Natural killer cell treated with Interleukin-12 subunit alpha and Interleukin-12 subunit beta and Interleukin-15 and Interleukin-18, amount 100 ng/mL, for 72 hours (primary cell): ENCODE measurements around the gene JAK2. TPM values are rescaled to one million over a fixed set of nuclear protein-coding genes. Genes with fewer than 3 reads are reported as not detected.

ENCODE experiments used
- ATAC-seq, 2 donors: fragments of 150-1000 bp; cut with Tn5 transposase in 1 of 2; sonication (Bioruptor Pico), chemical (Tn5 transposase) in 1 of 2; 2 replicates each; pipeline ENCODE4 v1.10.0; 2021
- DNase-seq: peaks from one replicate; pipeline ENCODE4 v3.0.0; 2022; ENCODE audit warnings: low spot score
- H3K27ac Mint-ChIP-seq, 2 donors: 1 replicate in 1 of 2; 2 replicates in 1 of 2; pipeline ENCODE4 v1.8.0; 2022; ENCODE audit warnings: mixed read lengths in 2 of 2, mild to moderate bottlenecking in 1 of 2, moderate library complexity in 1 of 2
- H3K27me3 Mint-ChIP-seq, 2 donors: 1 replicate in 1 of 2; 2 replicates in 1 of 2; pipeline ENCODE4 v1.8.0; 2022; ENCODE audit warnings: mixed read lengths in 2 of 2
- H3K36me3 Mint-ChIP-seq: one replicate; pipeline ENCODE4 v1.8.0; 2022; ENCODE audit warnings: mixed read lengths
- H3K4me1 Mint-ChIP-seq, 2 donors: 1 replicate in 1 of 2; 2 replicates in 1 of 2; pipeline ENCODE4 v1.8.0; 2022; ENCODE audit warnings: low read depth in 2 of 2, mixed read lengths in 2 of 2, mild to moderate bottlenecking in 1 of 2
- H3K4me3 Mint-ChIP-seq: one replicate; pipeline ENCODE4 v1.8.0; 2022; ENCODE audit warnings: mixed read lengths
- H3K9me3 Mint-ChIP-seq: 2 replicates; pipeline ENCODE4 v1.8.0; 2022; ENCODE audit warnings: mixed read lengths
- total RNA-seq, 2 donors: library from RNA; stranded (reverse); gene quantifications; one replicate each; pipeline ENCODE4 v1.2.3, GENCODE V29; 2022

JAK2 gene
- total RNA-seq, 2 donors from 2014 or later: 34.6 to 35.9 TPM

- Mint-ChIP-seq H3K9me3 (peaks cover 8% of the 10 kb centered on the region), H3K27ac (no peak overlapping the region), H3K4me1 (peaks cover 4 to 15% of the 10 kb centered on the region in 2 donors), H3K27me3 (peaks cover 0 to 6% of the 10 kb centered on the region in 2 donors), H3K4me3 (no peak overlapping the region), H3K36me3 (peaks cover 17% of the 10 kb centered on the region)
- DNase-seq (no peak), ATAC-seq (no peak)
Measured at GRCh38 chr9:4964540-4964939, 20.5 kb upstream of the JAK2 start.

- ATAC-seq (no peak), DNase-seq (no peak)
- H3K4me1 Mint-ChIP-seq: peaks cover 6 to 21% of the 10 kb centered on the region in 2 donors
- H3K9me3 Mint-ChIP-seq: peaks cover 8% of the 10 kb centered on the region
- H3K27ac Mint-ChIP-seq: no peak overlapping the region
- peaks cover 0 to 11% of the 10 kb centered on the region in 2 donors for H3K27me3 Mint-ChIP-seq
- peaks cover 17% of the 10 kb centered on the region for H3K36me3 Mint-ChIP-seq
- no peak overlapping the region for H3K4me3 Mint-ChIP-seq
Measured at GRCh38 chr9:4965174-4965821, 19.8 kb upstream of the JAK2 start.

GRCh38 chr9:4967523-4967922, 17.5 kb upstream of the JAK2 start:
- Mint-ChIP-seq H3K27me3 (peaks cover 0 to 11% of the 10 kb centered on the region in 2 donors), H3K27ac (peak overlapping the region in 1 of 2 donors; percentile 38), H3K4me3 (no peak overlapping the region), H3K4me1 (peaks cover 6 to 21% of the 10 kb centered on the region in 2 donors), H3K9me3 (peaks cover 8% of the 10 kb centered on the region), H3K36me3 (peaks cover 17% of the 10 kb centered on the region)
- ATAC-seq (no peak), DNase-seq (no peak)

GRCh38 chr9:4969130-4969529, 15.9 kb upstream of the JAK2 start:
- no peak for DNase-seq
- Mint-ChIP-seq H3K9me3 (peaks cover under 1% of the 10 kb centered on the region), H3K36me3 (peaks cover 6% of the 10 kb centered on the region), H3K4me3 (peak overlapping the region; percentile 54), H3K27me3 (peaks cover 0 to 11% of the 10 kb centered on the region in 2 donors), H3K27ac (peak overlapping the region; percentile 48 to 65), H3K4me1 (peaks cover 6 to 21% of the 10 kb centered on the region in 2 donors)
- no peak for ATAC-seq

GRCh38 chr9:4970970-4971641, 14.0 kb upstream of the JAK2 start:
- H3K9me3 Mint-ChIP-seq: no peaks in the 10 kb centered on the region
- peaks cover 0 to 11% of the 10 kb centered on the region in 2 donors for H3K27me3 Mint-ChIP-seq
- ATAC-seq: peak; percentile 96 to 98
- no peak overlapping the region for H3K27ac Mint-ChIP-seq
- H3K4me1 Mint-ChIP-seq: peaks cover 6 to 21% of the 10 kb centered on the region in 2 donors
- no peaks in the 10 kb centered on the region for H3K36me3 Mint-ChIP-seq
- H3K4me3 Mint-ChIP-seq: no peak overlapping the region
- DNase-seq: peak; percentile 75

- no peak for ATAC-seq
Measured at GRCh38 chr9:4973246-4973645, 11.8 kb upstream of the JAK2 start.

GRCh38 chr9:4973902-4974301, 11.2 kb upstream of the JAK2 start:
- Mint-ChIP-seq H3K36me3 (no peaks in the 10 kb centered on the region), H3K4me1 (peaks cover 6 to 12% of the 10 kb centered on the region in 2 donors), H3K9me3 (no peaks in the 10 kb centered on the region), H3K4me3 (no peak overlapping the region), H3K27me3 (peaks cover 0 to 11% of the 10 kb centered on the region in 2 donors), H3K27ac (no peak overlapping the region)
- no peak for DNase-seq
- no peak for ATAC-seq

More at GRCh38 chr9:4973246-4973645, 11.8 kb upstream of the JAK2 start:
- Mint-ChIP-seq H3K4me1 (peaks cover 6 to 13% of the 10 kb centered on the region in 2 donors), H3K27me3 (peaks cover 0 to 11% of the 10 kb centered on the region in 2 donors), H3K4me3 (no peak overlapping the region), H3K27ac (no peak overlapping the region), H3K36me3 (no peaks in the 10 kb centered on the region), H3K9me3 (no peaks in the 10 kb centered on the region)
- DNase-seq: no peak

GRCh38 chr9:4979239-4979638, 5.8 kb upstream of the JAK2 start:
- H3K36me3 Mint-ChIP-seq: no peaks in the 10 kb centered on the region
- no peaks in the 10 kb centered on the region for H3K9me3 Mint-ChIP-seq
- DNase-seq (no peak), ATAC-seq (no peak)
- H3K4me1 Mint-ChIP-seq: peaks cover 37 to 44% of the 10 kb centered on the region in 2 donors
- H3K4me3 Mint-ChIP-seq: no peak overlapping the region
- no peak overlapping the region for H3K27ac Mint-ChIP-seq
- no peaks in the 10 kb centered on the region for H3K27me3 Mint-ChIP-seq

- H3K9me3 Mint-ChIP-seq: no peaks in the 10 kb centered on the region
- no peak overlapping the region for H3K4me3 Mint-ChIP-seq
- ATAC-seq (no peak), DNase-seq (no peak)
- peaks cover 37 to 46% of the 10 kb centered on the region in 2 donors for H3K4me1 Mint-ChIP-seq
- H3K36me3 Mint-ChIP-seq: no peaks in the 10 kb centered on the region
- H3K27ac Mint-ChIP-seq: peak overlapping the region; percentile 25 to 34
- H3K27me3 Mint-ChIP-seq: no peaks in the 10 kb centered on the region
Measured at GRCh38 chr9:4980086-4980727, 4.9 kb upstream of the JAK2 start.

- Mint-ChIP-seq H3K9me3 (no peaks in the 10 kb centered on the region), H3K36me3 (peaks cover 5% of the 10 kb centered on the region), H3K27ac (peak overlapping the region; percentile 85 to 91), H3K4me3 (peak overlapping the region; percentile 86), H3K27me3 (no peaks in the 10 kb centered on the region), H3K4me1 (peaks cover 50 to 61% of the 10 kb centered on the region in 2 donors)
- ATAC-seq (peak in 1 of 2 donors; percentile 31), DNase-seq (peak; percentile 64)
Measured at GRCh38 chr9:4982721-4983482, 2.2 kb upstream of the JAK2 start.

- Mint-ChIP-seq H3K36me3 (peaks cover 5% of the 10 kb centered on the region), H3K27me3 (no peaks in the 10 kb centered on the region), H3K4me3 (peak overlapping the region; percentile 86), H3K9me3 (no peaks in the 10 kb centered on the region), H3K4me1 (peaks cover 50 to 61% of the 10 kb centered on the region in 2 donors), H3K27ac (peak overlapping the region; percentile 85 to 91)
- ATAC-seq (no peak), DNase-seq (no peak)
Measured at GRCh38 chr9:4983601-4984165, 1.4 kb upstream of the JAK2 start.

- peak overlapping the region; percentile 85 to 91 for H3K27ac Mint-ChIP-seq
- H3K4me1 Mint-ChIP-seq: peaks cover 49 to 60% of the 10 kb centered on the region in 2 donors
- H3K4me3 Mint-ChIP-seq: peak overlapping the region; percentile 86
- DNase-seq (no peak), ATAC-seq (peak in 1 of 2 donors; percentile 0)
- no peaks in the 10 kb centered on the region for H3K27me3 Mint-ChIP-seq
- peaks cover 5% of the 10 kb centered on the region for H3K36me3 Mint-ChIP-seq
- no peaks in the 10 kb centered on the region for H3K9me3 Mint-ChIP-seq
Measured at GRCh38 chr9:4984171-4984620, 876 bp upstream of the JAK2 start.
